ENCODE measurements around the gene SCARF2.
A peak's percentile ranks its signal among the peaks of the same experiment; 100 is the strongest.
"Not testable (repeated sequence)": the region's sequence is repeated elsewhere in the genome, so short reads cannot be mapped to it uniquely, and the experiment has no call there.

The SCARF2 gene

DNA sequence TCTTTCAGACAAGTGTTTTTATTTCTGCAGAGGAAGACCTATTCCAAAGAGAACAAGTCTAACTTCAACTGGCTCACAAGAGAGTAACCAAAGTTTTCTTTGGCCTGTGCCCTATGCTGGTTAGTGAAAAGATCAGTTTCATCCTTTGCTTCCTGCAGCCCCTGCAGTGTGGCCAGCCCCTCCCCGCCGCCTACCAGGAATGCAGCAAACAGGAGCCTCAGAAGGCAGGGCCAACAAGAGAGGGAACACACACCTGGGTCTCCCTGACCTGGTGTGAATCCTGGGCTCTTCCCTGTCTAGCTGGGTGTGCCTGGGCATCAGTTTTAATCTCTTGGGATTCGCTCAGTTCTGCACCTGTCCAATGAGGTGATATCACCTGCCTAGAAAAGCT is 21.5 kb upstream of the SCARF2 start:
- no peak for DNase-seq

GRCh38 chr22:20458530-20459151 is 21.0 kb upstream of the SCARF2 start:
- DNase-seq = no peak

DNA sequence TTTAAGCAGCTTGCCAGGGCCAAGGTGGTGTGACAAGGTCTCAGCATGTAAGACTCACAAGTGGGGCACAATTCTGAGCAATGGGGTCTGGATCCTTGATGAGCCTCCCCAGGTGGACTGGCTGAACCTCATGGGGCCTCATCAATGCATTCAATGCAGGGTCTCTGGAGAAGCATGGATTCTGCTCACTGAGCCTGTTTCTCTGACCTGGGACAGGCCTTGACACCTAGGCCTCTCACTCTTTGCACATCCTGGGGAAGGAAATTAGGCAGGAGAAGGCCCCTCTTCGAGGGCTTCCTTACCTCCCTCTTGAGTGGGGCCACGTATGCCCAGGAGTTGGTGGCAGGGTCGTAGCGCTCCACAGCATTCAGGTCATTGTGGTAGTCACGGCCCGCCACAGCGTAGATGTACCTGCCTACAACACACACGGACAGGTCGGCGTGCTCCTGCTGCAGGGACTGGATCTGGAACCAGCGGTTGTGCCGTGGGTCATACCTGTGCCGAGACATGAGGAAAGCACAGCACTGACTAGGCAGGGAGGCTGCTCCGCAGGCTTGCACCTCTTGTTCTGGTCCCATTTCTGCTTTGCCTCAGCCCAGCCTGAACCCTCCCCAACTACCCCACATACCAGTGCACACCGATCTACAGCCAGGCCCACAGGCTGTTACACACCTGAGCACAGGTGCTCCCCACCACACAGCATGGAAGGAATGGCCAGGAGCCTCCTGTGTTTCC is 20.0 kb upstream of the SCARF2 start:
- no peak for DNase-seq

DNA sequence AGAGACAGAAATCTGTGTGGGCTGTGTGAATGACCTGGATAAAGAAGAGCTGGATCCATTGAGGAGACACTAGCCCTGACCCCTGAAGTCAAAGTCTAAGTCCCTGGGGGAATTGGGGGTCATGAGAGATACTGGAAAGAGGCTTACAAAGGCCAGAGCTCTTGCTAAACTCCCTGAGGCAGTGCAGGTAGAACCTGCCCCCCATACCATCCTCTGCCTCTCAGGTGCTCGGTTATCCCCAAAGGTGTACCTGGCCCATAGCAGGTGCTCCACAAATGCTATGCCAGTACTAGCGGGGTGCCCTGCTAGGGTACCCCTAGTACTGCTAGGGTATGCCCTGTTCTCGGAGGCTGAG is 19.1 kb upstream of the SCARF2 start:
- DNase-seq = no peak

GRCh38 chr22:20456064-20456721 is 18.6 kb upstream of the SCARF2 start:
- peak; percentile 81 for DNase-seq

DNA sequence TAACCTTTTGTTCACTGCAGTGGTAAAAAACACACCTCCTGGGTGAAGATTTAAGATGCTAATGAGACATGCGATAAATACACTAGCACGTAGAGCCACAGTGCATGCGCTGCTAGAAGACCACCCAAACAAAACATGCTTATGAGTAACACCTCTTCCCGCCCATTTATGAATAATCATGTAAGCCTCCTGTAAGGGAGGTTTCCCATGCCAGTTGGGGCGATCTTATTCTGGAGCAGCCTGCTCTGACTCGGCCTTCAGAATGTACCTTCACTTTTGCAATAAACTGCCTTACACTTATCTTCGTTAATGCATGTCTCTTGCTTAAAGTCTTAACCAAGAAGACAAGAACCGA is 18.1 kb upstream of the SCARF2 start:
- DNase-seq = no peak

DNA sequence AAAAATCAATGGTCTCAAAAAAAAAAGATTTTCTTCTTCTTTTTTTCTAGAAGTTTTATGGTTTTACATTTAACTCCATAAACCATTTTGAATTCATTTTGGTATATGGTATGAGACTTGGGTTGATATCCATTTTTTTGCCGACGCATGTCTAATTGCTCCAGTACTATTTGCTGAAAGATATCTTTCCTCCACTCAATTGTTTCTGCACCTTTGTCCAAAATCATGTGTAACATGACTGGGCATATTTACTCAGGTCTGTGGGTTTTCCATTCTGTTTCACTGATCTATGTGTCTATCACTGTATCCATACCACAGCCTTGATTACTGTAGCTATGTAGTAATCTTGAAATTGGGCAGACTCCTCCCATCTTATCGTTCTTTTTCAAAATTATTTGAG is 15.6 kb upstream of the SCARF2 start:
- no peak for DNase-seq

DNA sequence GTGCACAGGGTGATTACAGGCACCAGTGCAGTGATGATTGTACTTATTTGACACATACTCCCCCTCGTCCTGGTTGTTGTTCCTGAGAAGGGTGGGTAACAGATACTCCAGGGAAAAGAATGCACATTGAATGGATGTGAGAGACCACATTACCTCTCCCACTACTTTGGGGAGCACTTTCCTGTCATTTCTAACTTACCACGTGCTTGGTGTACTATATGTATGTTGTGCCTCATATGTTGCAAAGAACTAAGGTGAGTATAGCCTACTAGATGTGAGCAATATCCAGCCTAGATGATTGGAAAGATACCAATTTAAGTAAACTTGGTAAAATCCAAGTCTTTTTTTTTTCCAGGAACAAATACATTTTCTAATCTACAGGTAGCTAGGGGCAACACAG is 14.3 kb upstream of the SCARF2 start:
- no peak for DNase-seq

DNA sequence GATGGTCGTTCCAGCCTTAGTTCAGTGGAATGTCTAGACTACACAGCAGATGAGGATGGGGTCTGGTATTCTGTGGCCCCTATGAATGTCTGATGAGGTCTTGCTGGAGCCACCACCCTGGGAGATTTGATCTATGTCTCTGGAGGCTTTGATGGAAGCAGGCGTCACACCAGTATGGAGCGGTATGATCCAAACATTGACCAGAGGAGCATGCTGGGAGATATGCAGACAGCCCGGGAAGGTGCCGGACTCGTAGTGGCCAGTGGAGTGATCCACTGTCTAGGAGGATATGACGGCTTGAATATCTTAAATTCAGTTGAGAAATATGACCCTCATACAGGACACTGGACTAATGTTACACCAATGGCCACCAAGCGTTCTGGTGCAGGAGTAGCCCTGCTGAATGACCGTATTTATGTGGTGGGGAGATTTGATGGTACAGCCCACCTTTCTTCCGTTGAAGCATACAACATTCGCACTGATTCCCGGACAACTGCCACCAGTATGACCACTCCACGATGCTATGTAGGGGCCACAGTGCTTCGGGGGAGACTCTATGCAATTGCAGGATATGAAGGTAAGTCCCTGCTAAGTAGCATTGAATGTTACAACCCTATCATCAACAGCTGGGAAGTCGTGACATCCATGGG is 13.6 kb upstream of the SCARF2 start:
- not testable (repeated sequence) for DNase-seq

- DNase-seq = no peak
These were observed 12.9 kb upstream of the SCARF2 start for GRCh38 chr22:20450551-20450906.

GRCh38 chr22:20449819-20450550 is 12.4 kb upstream of the SCARF2 start:
- DNase-seq = no peak

- no peak for DNase-seq
These were observed 11.0 kb upstream of the SCARF2 start for GRCh38 chr22:20448630-20449029.

- DNase-seq = no peak
These were observed 8.9 kb upstream of the SCARF2 start for GRCh38 chr22:20446383-20446970.

DNA sequence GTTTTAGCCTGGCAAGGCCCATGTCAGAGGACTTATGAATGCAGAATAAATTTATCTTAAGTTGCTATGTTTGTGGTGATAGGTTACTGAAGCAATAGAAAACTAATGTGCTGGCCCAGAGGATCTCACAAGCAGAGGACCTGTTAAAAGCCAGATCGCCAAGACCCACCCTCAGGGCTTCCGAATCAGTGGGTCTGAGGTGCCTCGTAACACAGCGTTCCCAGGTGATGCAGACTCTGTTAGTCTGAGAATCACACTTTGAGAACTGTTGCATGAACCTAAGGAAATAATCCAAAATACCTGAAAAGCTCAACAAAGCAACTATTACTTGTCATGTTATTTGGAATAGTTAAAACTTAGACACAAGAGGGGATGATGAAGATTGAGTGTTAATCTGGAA is 6.7 kb upstream of the SCARF2 start:
- no peak for DNase-seq

GRCh38 chr22:20442485-20443284 is 5.1 kb upstream of the SCARF2 start:
- DNase-seq = no peak

DNA sequence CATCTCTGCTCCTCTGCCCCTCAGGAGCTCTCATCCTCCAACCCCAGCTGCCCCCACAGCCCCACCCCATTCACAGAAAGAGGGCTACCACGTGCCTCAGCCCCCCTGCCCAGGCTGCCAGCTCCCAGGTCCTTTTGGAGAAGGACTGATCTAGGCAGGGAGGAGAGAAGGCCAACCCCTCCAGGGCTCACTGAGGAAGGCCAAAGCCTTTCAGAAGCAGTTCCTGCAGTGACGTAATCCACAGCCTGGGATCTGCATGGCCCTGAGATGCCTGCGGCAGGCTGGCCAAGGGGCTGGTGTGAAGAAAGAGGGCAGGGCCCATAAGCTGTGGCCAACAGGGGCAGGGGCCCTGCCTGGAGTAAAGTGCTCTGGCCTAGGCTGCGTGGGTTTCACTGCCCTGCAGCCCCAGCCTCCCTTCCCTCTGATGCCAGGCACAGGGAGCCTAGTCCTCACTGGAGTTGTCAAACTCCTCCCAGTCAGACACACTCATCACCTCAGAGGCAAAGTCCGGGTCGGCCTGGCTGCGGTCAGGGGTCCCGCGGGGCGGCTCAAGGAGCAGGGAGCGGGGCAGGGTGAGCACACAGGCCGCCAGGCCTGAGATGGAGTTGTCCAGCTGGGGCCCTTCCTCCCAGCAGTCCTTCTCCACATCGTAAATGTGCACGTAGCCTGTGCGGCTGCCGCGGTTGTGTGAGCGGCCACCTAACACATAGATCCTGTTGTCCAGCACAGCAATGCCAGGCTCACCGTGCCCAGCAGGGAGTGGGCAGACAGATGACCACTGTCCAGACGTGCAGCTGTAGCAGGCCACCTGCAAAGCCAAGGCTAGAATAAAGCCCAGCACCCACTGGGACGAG is 4.2 kb upstream of the SCARF2 start:
- DNase-seq = no peak

DNA sequence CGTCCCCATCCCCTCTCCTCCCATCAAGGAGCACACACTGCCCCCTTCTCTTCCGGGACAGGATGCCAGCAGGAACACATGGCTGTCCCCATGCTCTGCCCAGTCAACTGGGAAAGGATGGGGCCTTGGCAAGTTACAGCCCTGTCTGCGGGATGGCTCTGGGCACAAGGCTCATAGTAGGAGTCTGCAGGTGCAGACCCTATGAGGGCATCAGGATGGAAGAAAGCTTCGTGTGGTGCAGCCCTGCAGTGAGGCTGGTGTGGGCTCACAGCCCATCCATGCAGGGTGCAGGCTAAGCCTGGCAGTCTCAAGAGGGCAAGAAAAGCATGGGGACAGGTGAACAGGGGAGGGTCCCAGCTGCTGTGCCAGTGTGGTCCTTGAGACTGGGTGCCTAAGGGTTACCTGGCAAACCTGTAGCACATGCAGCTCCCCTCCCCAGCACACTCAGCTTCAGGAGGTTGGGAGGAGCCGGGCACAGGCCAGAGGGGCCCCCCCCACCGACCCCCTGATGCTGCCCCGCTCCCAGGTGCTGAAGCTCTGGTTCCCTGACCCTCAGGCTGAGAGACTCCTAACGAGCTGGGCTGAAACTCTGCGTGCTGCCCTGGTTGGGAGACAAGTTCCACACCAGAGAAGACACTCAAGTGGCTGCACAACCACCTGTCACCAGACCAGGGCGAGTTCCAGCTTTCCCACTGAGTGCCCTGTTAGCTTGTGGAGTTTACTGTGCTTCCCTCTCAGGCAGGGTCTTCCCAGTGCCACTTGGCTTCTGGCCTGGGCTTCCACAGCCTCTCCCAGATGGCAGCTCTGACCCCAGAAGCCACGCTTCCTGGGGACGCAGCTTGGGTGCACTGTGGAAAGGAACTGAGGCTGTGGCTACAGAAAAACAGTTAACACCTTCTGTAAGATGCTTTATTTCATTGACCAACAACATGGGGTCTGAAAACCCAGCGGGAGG is 3.3 kb upstream of the SCARF2 start:
- DNase-seq = no peak

- DNase-seq = no peak
These were observed 2.4 kb upstream of the SCARF2 start for GRCh38 chr22:20439928-20440575.

- DNase-seq = no peak
These were observed 1.9 kb upstream of the SCARF2 start for GRCh38 chr22:20439556-20439927.
